Loucy (cell line): ENCODE results near the gene CDYL.

Experiments
- CTCF ChIP-seq: fragments of 200-600 bp; sonication (generic); conservative IDR thresholded peaks from 2 replicates; pipeline ENCODE4 v1.5.1; 2014; ENCODE audit warnings: mild to moderate bottlenecking, antibody characterized with exemption, low read length
- EZH2phosphoT487 ChIP-seq: fragments of 200-600 bp; IDR thresholded peaks from 2 replicates; pipeline ENCODE4 v1.6.1; 2018; ENCODE audit warnings: antibody characterized with exemption, mild to moderate bottlenecking, moderate library complexity, borderline replicate concordance

GRCh38 chr6:4747588-4747987, 28.6 kb upstream of the CDYL start:
- TF ChIP-seq CTCF, result no peak
- TF ChIP-seq EZH2phosphoT487, result no peak
